Neural cell (in vitro differentiated cells): ENCODE measurements around the gene DDX47.

Source experiments
- CTCF ChIP-seq: fragments of 450-650 bp; IDR thresholded peaks from 2 replicates; pipeline ENCODE4 v1.5.1; 2014; ENCODE audit warnings: antibody characterized with exemption, mild to moderate bottlenecking, moderate library complexity; ENCODE audit not compliant: poor library complexity, severe bottlenecking
- EP300 ChIP-seq: fragments of 450-650 bp; conservative IDR thresholded peaks from 2 replicates; pipeline ENCODE4 v1.6.1; 2014; ENCODE audit warnings: antibody characterized with exemption, mild to moderate bottlenecking, moderate library complexity; ENCODE audit not compliant: poor library complexity, severe bottlenecking
- EZH2 ChIP-seq: fragments of 200-600, 300-800 bp; shearing (Covaris generic), sonication (generic); IDR thresholded peaks from 2 replicates; pipeline ENCODE4 v1.6.1; 2014; ENCODE audit warnings: antibody characterized with exemption, low read length, borderline replicate concordance, mild to moderate bottlenecking; ENCODE audit not compliant: insufficient read depth, poor library complexity, severe bottlenecking
- MXI1 ChIP-seq: fragments of 450-650 bp; conservative IDR thresholded peaks from 2 replicates; pipeline ENCODE4 v1.6.1; 2014; ENCODE audit warnings: antibody characterized with exemption, mild to moderate bottlenecking; ENCODE audit not compliant: poor library complexity, severe bottlenecking
- POLR2AphosphoS5 ChIP-seq: IDR thresholded peaks from 2 replicates; pipeline ENCODE4 v1.6.1; 2012
- RAD21 ChIP-seq: fragments of 450-650 bp; conservative IDR thresholded peaks from 2 replicates; pipeline ENCODE4 v1.6.1; 2014; ENCODE audit warnings: antibody characterized with exemption, mild to moderate bottlenecking, moderate library complexity
- REST ChIP-seq: IDR thresholded peaks from 2 replicates; pipeline ENCODE4 v1.6.1; 2012; ENCODE audit warnings: borderline replicate concordance
- SMC3 ChIP-seq: fragments of 450-650 bp; conservative IDR thresholded peaks from 2 replicates; pipeline ENCODE4 v1.6.1; 2014; ENCODE audit warnings: antibody characterized with exemption, mild to moderate bottlenecking, moderate library complexity; ENCODE audit not compliant: poor library complexity
- TAF1 ChIP-seq: IDR thresholded peaks from 2 replicates; pipeline ENCODE4 v1.6.1; 2012; ENCODE audit warnings: low read depth

- TF ChIP-seq CTCF (no peak), SMC3 (no peak), POLR2AphosphoS5 (no peak), TAF1 (no peak), MXI1 (no peak), EZH2 (no peak), EP300 (no peak), REST (no peak), RAD21 (no peak)
Measured at GRCh38 chr12:12868477-12869235, 55.5 kb downstream of the DDX47 start.
